NCI-H187 (cell line): ENCODE measurements around the gene CLPSL2.

Experiments
- DNase-seq, 2 experiments: peaks; one replicate each; lab custom pipeline; 2025; lab: John Stamatoyannopoulos, UW

The CLPSL2 gene

GRCh38 chr6:35787266-35788218 is 11.1 kb downstream of the CLPSL2 start:
- no peak for DNase-seq

- DNase-seq, result no peak
Observed at GRCh38 chr6:35788423-35788982, 12.1 kb downstream of the CLPSL2 start.

- DNase-seq, result no peak
Observed at GRCh38 chr6:35790683-35791082, 14.3 kb downstream of the CLPSL2 start.

GRCh38 chr6:35794536-35795452 is 18.4 kb downstream of the CLPSL2 start:
- DNase-seq, result no peak

GRCh38 chr6:35795453-35796071 is 19.2 kb downstream of the CLPSL2 start:
- no peak for DNase-seq

GRCh38 chr6:35796236-35796635 is 19.8 kb downstream of the CLPSL2 start:
- no peak for DNase-seq

GRCh38 chr6:35797837-35798526 is 21.6 kb downstream of the CLPSL2 start:
- no peak for DNase-seq

GRCh38 chr6:35798706-35799105 is 22.3 kb downstream of the CLPSL2 start:
- no peak for DNase-seq

GRCh38 chr6:35801148-35801547 is 24.8 kb downstream of the CLPSL2 start:
- no peak for DNase-seq

- peak; percentile 14 to 22 for DNase-seq
Observed at GRCh38 chr6:35804996-35805736, 28.8 kb downstream of the CLPSL2 start, which contains the start of gene LHFPL5. LHFPL5 (plus strand) TSS chr6:35805352; CDS start chr6:35805671, 319 bp downstream.

GRCh38 chr6:35808688-35809087 is 32.3 kb downstream of the CLPSL2 start:
- peak; percentile 67 to 89 for DNase-seq

- no peak for DNase-seq
Observed at GRCh38 chr6:35809809-35810208, 33.4 kb downstream of the CLPSL2 start.

GRCh38 chr6:35810971-35811698 is 34.7 kb downstream of the CLPSL2 start:
- DNase-seq, result no peak

GRCh38 chr6:35811699-35811995 is 35.2 kb downstream of the CLPSL2 start:
- DNase-seq, result no peak

GRCh38 chr6:35817515-35817914 is 41.1 kb downstream of the CLPSL2 start:
- no peak for DNase-seq

GRCh38 chr6:35823601-35824000 is 47.2 kb downstream of the CLPSL2 start:
- no peak for DNase-seq

- DNase-seq, result no peak
Observed at GRCh38 chr6:35824552-35825192, 48.3 kb downstream of the CLPSL2 start.
